BJ (cell line): ENCODE measurements around the gene LHB. TPM values are rescaled to one million over a fixed set of nuclear protein-coding genes. Genes with fewer than 3 reads are reported as not detected.
A peak's percentile ranks its signal among the peaks of the same experiment; 100 is the strongest.
"Not testable (repeated sequence)": the region's sequence is repeated elsewhere in the genome, so short reads cannot be mapped to it uniquely, and the experiment has no call there.

ENCODE experiments used
- CTCF ChIA-PET: fragments of 350-600 bp; formaldehyde crosslinking; extraction: SDS; loops from one replicate; lab custom pipeline; 2021; ENCODE audit warnings: antibody characterized with exemption, inconsistent platforms; lab: Yijun Ruan, JAX
- POLR2A ChIA-PET: fragments of 300-600 bp; sonication (Branson Sonifier 250); formaldehyde crosslinking; extraction: SDS; loops from one replicate; lab custom pipeline; 2021; ENCODE audit warnings: antibody characterized with exemption; lab: Charles Lee
- DNase-seq: peaks from one replicate; pipeline ENCODE4 v3.0.0-alpha.2; 2011; ENCODE audit warnings: low read depth
- H3K27me3 ChIP-seq: 2 replicates; pipeline ENCODE4 v1.6.0; 2011; ENCODE audit warnings: low read length; ENCODE audit not compliant: control insufficient read depth, insufficient read depth
- H3K36me3 ChIP-seq: 2 replicates; pipeline ENCODE4 v1.5.1; 2011; ENCODE audit warnings: low read length; ENCODE audit not compliant: control insufficient read depth, insufficient read depth
- H3K4me3 ChIP-seq: 2 replicates; pipeline ENCODE4 v1.5.1; 2011; ENCODE audit warnings: low read depth, mild to moderate bottlenecking, control low read depth, low read length
- CTCF ChIP-seq: IDR thresholded peaks from 2 replicates; pipeline ENCODE4 v1.5.1; 2011; ENCODE audit warnings: low read depth, mild to moderate bottlenecking, control low read depth, inconsistent platforms, low read length, moderate library complexity; ENCODE audit not compliant: insufficient read depth
- polyA plus RNA-seq: library from polyadenylated mRNA; depleted of rRNA; stranded (reverse); fragments of >200 nt; gene quantifications from 2 replicates; pipeline ENCODE4 v1.2.3, GENCODE V29; 2011

Gene LHB
- polyA plus RNA-seq, 1 experiment, result not detected

- TF ChIP-seq CTCF, result no peak
- Histone ChIP-seq H3K27me3 (no peaks in the 10 kb centered on the region), H3K4me3 (no peak overlapping the region), H3K36me3 (no peaks in the 10 kb centered on the region)
- CTCF ChIA-PET, result interaction anchor here (0.6 to 6.1 kb wide), 2 partner anchors 23 to 197 kb away, joined by 3 to 34 read pairs; no protein-coding TSS in a partner anchor
- POLR2A ChIA-PET, result no interaction called here
- DNase-seq, result no peak
Observed at GRCh38 chr19:49022116-49022515, 5.2 kb upstream of the LHB start.

DNA sequence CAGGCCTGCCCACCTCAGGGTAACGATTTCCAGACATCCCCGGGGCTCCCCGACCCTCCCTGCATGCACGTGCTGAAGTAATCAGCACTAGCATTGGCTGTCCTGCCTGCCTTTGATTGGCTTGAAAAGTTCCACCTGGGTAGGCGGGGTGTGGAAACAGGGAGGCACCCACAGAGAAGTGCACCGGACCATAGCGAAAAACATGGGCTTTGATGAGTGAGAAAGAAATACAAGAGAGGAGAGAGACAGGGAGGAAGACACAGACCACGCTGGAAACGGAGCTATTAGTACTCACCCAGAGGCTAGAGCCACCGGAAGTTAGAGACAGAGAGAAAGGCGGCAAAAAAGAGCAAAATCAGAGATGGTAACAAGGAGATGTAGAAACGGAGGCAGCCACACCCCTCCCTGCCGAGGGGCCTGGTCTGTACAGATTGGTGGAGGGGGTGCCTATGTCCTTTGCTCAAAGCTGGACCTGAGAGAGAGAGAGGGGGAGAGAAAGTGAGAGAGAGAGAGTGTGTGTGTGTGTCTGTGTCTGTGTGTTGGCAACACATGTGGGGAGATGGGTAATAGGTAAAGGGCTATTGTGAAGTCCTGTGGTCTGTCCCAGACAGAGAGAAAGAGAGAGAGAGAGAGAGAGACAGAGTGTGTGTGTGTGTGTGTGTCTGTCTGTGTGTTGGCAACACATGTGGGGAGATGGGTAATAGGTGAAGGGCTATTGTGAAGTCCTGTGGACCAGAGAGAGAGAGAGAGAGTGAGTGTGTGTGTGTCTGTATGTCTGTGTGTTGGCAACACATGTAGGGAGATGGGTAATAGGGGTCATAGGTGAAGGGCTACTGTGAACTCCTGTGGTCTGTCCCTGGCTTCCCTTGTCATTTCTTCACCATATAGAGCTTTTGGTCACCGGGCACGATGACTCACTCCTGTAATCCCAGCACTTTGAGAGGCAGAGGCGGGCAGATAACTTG, 4.3 kb upstream of the LHB start:
- TF ChIP-seq CTCF, result no peak
- no peak for DNase-seq
- Histone ChIP-seq H3K36me3 (no peaks in the 10 kb centered on the region), H3K27me3 (no peaks in the 10 kb centered on the region), H3K4me3 (no peak overlapping the region)
- CTCF ChIA-PET, result interaction anchor here (0.7 to 6.1 kb wide), 3 partner anchors 13 to 262 kb away, joined by 3 to 34 read pairs (median 11); no protein-coding TSS in a partner anchor
- POLR2A ChIA-PET, result interaction anchor here (0.5 kb wide), 1 partner anchor 28 kb away, joined by 3 read pairs; the partner anchor contains the start of genes GYS1 and RUVBL2

GRCh38 chr19:49020342-49020741, 3.5 kb upstream of the LHB start:
- H3K4me3 ChIP-seq, result no peak overlapping the region
- CTCF ChIA-PET, result interaction anchor here (1.6 to 6.1 kb wide), 3 partner anchors 12 to 27 kb away, joined by 5 to 34 read pairs (median 11); partner anchors contain the start of genes GYS1 and RUVBL2
- DNase-seq, result no peak
- no peaks in the 10 kb centered on the region for H3K27me3 ChIP-seq
- TF ChIP-seq CTCF, result no peak
- H3K36me3 ChIP-seq, result 0 out of 2 replicates have a peak, but pooled peaks cover 2% of the 10 kb centered on the region
- POLR2A ChIA-PET, result no interaction called here

DNA sequence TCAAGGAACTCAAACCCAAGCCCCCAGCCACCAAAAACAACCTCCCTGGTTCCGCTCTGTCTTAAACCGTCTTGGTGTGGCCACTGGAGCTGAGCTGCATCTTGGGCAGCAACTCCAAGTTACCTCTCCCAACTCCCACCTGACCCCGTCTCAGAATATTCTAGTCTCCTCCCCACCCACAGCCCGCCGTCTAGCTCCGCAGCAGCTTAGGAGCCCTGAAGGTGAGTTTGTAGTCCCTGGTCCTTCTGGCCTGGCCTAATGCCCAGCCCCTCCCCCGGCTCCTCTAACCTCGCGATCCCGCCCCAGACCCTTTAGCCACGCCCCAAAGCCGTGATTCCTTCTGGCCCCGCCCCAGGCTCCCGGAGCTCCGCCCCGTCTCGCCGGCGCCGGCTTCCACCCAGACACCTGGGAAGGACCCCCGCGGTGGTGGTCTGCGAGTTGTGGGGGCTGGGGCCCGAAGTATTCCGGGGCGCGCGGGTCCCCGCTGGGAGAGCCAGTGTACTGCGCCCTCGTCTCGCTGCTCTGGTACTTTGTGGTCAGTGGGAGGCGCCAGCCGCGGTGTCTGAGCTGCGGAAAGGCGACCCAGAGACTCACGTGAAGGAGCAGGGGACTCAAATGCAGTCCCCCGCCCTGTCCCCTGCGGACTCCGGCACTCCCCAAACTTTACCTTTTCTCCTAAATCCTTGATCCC, 2.5 kb upstream of the LHB start:
- H3K4me3 ChIP-seq, result peak overlapping the region; percentile 31

DNA sequence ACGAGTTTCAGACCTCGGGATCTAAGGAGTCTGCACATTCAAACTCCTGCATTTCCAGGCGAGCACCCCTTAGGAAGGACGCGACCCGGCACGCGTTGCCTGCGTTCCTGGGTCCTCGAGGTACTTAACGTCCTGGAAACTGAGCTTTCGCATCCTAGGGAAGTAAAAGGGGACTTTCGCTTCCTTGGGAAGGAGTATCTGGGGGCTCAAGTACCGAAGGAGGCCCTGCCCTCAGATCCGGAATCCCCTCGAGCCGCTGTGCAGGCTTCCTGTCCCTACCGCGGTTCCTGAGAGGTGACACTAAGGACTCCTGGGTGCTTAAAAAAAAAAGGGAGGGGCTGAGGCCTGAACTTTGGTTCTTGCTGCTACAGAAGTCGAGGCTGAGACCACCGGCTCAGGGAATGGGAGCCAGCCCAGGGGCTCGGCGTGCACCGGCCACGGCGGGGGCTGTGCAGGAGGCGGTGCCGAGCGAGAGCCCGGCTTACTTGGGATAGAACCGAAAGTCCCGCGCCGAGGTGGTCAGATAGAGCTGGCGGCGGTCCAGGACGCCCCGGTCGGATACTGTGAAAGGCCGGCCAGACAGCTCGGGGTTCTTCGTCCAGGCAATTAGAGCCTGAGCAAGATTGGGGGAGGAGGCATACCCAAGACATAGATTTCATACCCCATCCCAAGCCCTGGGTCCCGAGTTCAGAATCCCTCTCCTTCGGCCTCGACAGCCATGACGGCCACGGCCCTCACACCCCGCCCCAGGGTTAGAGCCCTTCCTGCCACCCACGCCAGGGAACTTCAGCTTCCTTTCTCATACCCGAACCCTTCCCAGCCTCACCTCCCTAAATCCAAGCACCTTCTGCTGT, 1.7 kb upstream of the LHB start:
- POLR2A ChIA-PET, result not testable (repeated sequence)

More for the DNA sequence above, 2.5 kb upstream of the LHB start:
- Histone ChIP-seq H3K27me3 (no peaks in the 10 kb centered on the region), H3K36me3 (peaks cover 3% of the 10 kb centered on the region; the same call in 1 of the 2 replicates)
- ChIA-PET CTCF (interaction anchor here (0.8 to 6.1 kb wide), 6 partner anchors 11 to 78 kb away, joined by 3 to 34 read pairs (median 4); partner anchors contain the start of genes GYS1 and RUVBL2), POLR2A (no interaction called here)
- TF ChIP-seq CTCF, result peak; percentile 28; the same call in 1 of the 2 replicates
- no peak for DNase-seq

More for the DNA sequence above, 1.7 kb upstream of the LHB start:
- H3K36me3 ChIP-seq, DNase-seq, H3K27me3 ChIP-seq: not testable (repeated sequence)
- peak overlapping the region; percentile 45 for H3K4me3 ChIP-seq
- CTCF ChIA-PET, result interaction anchor here (0.8 to 6.1 kb wide), 15 partner anchors 8 to 237 kb away, joined by 3 to 34 read pairs (median 3); partner anchors contain the start of genes GYS1 and RUVBL2
